ENCODE results near the gene ELAVL3. TPM values are rescaled to one million over a fixed set of nuclear protein-coding genes. Genes with fewer than 3 reads are reported as not detected.

ELAVL3 gene
- total RNA-seq, 1 experiment from 2014 or later = not detected

- peak; percentile 91 for DNase-seq (ENCODE audit: low read depth, low spot score)
- no peaks in the 10 kb centered on the region; the same call in 1 of the 2 replicates for H3K36me3 ChIP-seq (ENCODE audit: control insufficient read depth, insufficient read depth, low read length)
- BruUV-seq (replicated peaks) = TSS peak; percentile 92
- H3K27me3 ChIP-seq (ENCODE audit: control insufficient read depth, insufficient read depth, low read length) = no peaks in the 10 kb centered on the region
- in situ Hi-C loops (cut with HindIII; ENCODE audit: low pct_unique_long_range_greater_than_20kb, low sequenced_read_pairs) (no loop called here), intact Hi-C loops (cut with micrococcal nuclease; ENCODE audit: unreplicated experiment) (no loop called here)
- TF ChIP-seq CTCF (IDR thresholded peaks at IDR 0.05) (no peak), TCF7L2 (IDR thresholded peaks at IDR 0.05; ENCODE audit: low read depth, low read length) (0 out of 2 replicates have a peak, but pooled peaks have one; percentile 22), SIN3A (IDR thresholded peaks at IDR 0.05; ENCODE audit: borderline replicate concordance, insufficient read depth, low read depth, low read length) (peak; percentile 89; the same call in 1 of the 2 replicates), POLR2AphosphoS5 (IDR thresholded peaks at IDR 0.05; ENCODE audit: low read depth, low read length) (no peak; the same call in 1 of the 2 replicates), REST (IDR thresholded peaks at IDR 0.05; ENCODE audit: insufficient read depth in 1 of 2, low read depth in 2 of 2, low read length in 1 of 2) (peak; percentile 90 to 97)
- CTCF ChIA-PET = interaction anchor here (0.6 kb wide), 1 partner anchor 85 kb away, joined by 4 read pairs; no protein-coding TSS in a partner anchor
- H3K4me3 ChIP-seq (ENCODE audit: low read depth in 2 of 2, low read length in 2 of 2) = peak within 1 kb of the TSS; percentile 84 to 93
- peak within 1 kb of the TSS; percentile 88 for H3K27ac ChIP-seq (ENCODE audit: low read length)
- H3K4me1 ChIP-seq (ENCODE audit: control insufficient read depth, insufficient read depth, low read length) = peaks cover 5% of the 10 kb centered on the region
- POLR2A ChIA-PET = interaction anchor here (0.8 kb wide), 1 partner anchor 151 kb away, joined by 5 read pairs; no protein-coding TSS in a partner anchor
- H3K9me3 ChIP-seq (ENCODE audit: control insufficient read depth, insufficient read depth, low read depth, low read length) = no peaks in the 10 kb centered on the region
- peak; percentile 97 for ATAC-seq
These were observed 47.9 kb upstream of the ELAVL3 start, which contains the start of gene ECSIT for GRCh38 chr19:11528551-11529341. Gene ECSIT, minus strand, starts transcription at chr19:11529134. Its CDS starts 9,964 bp downstream, at chr19:11519170.

GRCh38 chr19:11519138-11519537 lies 38.3 kb upstream of the ELAVL3 start:
- in situ Hi-C loops (cut with HindIII; ENCODE audit: low pct_unique_long_range_greater_than_20kb, low sequenced_read_pairs) (no loop called here), intact Hi-C loops (cut with micrococcal nuclease; ENCODE audit: unreplicated experiment) (no loop called here)
- no peak for TF ChIP-seq CTCF (IDR thresholded peaks at IDR 0.05)
- TF ChIP-seq SIN3A (IDR thresholded peaks at IDR 0.05; ENCODE audit: borderline replicate concordance, insufficient read depth, low read depth, low read length) = no peak
- TF ChIP-seq REST (IDR thresholded peaks at IDR 0.05; ENCODE audit: insufficient read depth in 1 of 2, low read depth in 2 of 2, low read length in 1 of 2) = no peak
- TF ChIP-seq TCF7L2 (IDR thresholded peaks at IDR 0.05; ENCODE audit: low read depth, low read length) = no peak
- TF ChIP-seq POLR2AphosphoS5 (IDR thresholded peaks at IDR 0.05; ENCODE audit: low read depth, low read length) = no peak
- Histone ChIP-seq H3K9me3 (ENCODE audit: control insufficient read depth, insufficient read depth, low read depth, low read length) (no peaks in the 10 kb centered on the region), H3K27me3 (ENCODE audit: control insufficient read depth, insufficient read depth, low read length) (no peaks in the 10 kb centered on the region), H3K36me3 (ENCODE audit: control insufficient read depth, insufficient read depth, low read length) (no peaks in the 10 kb centered on the region), H3K27ac (ENCODE audit: low read length) (no peak overlapping the region), H3K4me1 (ENCODE audit: control insufficient read depth, insufficient read depth, low read length) (no peaks in the 10 kb centered on the region), H3K4me3 (ENCODE audit: low read depth in 2 of 2, low read length in 2 of 2) (no peak overlapping the region)
- ATAC-seq (no peak), DNase-seq (ENCODE audit: low read depth, low spot score) (no peak)
- ChIA-PET CTCF (no interaction called here), POLR2A (interaction anchor here (0.5 to 1.0 kb wide), 3 partner anchors 26 to 912 kb away, joined by 3 to 4 read pairs (median 3); no protein-coding TSS in a partner anchor)
- no TSS peak for BruUV-seq (replicated peaks)
